ENCODE data around the gene COL20A1.

- TF ChIP-seq CTCF (IDR thresholded peaks at IDR 0.05; ENCODE audit: low read depth, low read length) (no peak), POLR2A (IDR thresholded peaks at IDR 0.05; ENCODE audit: extremely low read depth, insufficient read length) (no peak)
- TF ChIP-seq, protein P1, sequence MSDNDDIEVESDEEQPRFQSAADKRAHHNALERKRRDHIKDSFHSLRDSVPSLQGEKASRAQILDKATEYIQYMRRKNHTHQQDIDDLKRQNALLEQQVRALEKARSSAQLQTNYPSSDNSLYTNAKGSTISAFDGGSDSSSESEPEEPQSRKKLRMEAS (IDR thresholded peaks at IDR 0.05; ENCODE audit: low read depth, low read length) = no peak
Observed at GRCh38 chr20:63317601-63318291, 24.8 kb downstream of the COL20A1 start.

Data from NB4 (cell line).